EH (cell line): ENCODE data around the gene GPR21.

Source experiments
- DNase-seq: peaks from one replicate; pipeline ENCODE4 v3.0.0-alpha.2; 2015; ENCODE audit warnings: low read depth

The GPR21 gene

DNA sequence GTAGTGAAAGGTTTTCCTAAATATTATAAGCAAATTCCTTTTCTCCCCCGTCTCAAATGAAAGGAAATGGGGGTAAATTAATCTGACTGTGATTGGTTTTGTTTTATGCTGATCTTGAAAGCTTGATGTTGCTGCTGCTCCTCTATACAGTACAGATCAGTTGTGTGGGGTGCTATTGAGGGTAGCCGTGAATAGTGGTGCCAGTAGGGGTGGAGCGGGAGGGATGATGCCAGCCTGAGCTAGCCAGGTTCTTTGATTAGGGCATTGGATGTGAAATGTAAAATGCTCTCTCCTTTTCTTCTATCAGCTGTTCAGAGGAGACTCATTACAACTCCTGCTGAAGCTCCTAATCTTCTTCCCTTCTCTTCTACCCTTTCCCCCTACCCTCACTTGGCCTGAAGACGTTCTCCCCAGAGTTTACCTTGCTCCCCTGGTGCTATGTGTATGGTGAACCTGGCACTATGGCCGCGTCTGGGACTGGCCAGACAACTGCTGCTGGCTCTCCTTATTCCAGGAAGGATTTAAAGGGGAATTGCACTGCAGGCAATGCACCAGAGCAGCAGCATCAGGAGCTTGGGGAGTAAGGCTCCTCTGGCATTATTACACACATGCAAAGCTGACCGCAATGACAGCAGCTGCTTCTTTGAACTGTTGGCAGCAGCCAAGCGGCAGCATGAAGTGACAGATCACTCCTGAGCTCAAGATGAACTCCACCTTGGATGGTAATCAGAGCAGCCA is 566 bp downstream of the GPR21 start:
- no peak for DNase-seq

- no peak for DNase-seq
Measured at GRCh38 chr9:123034881-123035510, 1.5 kb downstream of the GPR21 start.

DNA sequence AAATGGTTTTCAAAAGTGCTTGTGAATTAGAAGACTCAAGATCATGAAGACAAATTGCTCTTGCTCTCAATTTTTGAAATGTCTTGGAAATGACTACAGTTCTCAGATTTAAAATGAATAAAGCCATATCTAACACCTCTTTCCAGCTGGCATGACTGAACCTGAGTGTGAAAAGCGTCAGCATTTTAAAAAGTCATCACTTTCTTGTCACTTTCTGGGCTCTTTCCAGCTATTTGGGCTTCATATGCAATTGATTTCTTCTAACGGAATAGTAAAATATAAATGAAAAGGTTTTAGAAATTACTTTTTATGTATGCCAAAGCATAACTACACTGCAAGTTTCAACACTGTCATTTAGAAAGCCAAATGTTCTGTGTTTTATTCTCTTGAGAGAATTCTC is 2.3 kb downstream of the GPR21 start:
- DNase-seq, result no peak

DNA sequence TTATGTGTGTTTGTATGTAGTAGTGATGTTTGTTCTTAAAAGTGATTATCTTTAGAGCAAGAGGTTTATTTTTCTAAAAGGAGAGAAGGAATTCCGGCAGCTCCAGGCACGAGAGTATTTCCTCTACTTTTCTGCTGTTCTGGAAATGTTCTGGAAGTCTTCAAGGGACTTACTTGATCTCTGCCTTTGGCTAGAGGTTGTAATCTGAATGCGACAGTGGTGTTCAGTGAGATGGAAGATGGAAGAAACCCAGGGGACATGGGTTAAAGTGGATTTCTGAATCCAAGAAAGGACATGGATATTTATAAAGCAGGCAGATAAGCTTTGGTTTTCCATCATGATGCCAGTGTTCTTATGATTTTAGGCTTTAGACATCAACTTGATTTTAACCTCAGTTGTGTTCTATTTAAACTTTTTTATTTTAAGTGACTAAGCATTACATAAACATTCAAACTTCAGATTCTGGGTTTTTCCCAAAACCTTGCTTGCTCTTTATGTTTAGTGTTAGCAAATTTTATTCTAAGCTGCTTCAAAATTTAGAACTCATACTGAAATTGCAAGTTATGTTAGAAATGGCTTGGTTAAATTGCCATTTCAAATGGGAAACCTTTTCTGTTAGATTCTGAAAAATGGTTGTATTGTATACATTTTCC is 3.6 kb downstream of the GPR21 start:
- DNase-seq, result peak; percentile 35

DNA sequence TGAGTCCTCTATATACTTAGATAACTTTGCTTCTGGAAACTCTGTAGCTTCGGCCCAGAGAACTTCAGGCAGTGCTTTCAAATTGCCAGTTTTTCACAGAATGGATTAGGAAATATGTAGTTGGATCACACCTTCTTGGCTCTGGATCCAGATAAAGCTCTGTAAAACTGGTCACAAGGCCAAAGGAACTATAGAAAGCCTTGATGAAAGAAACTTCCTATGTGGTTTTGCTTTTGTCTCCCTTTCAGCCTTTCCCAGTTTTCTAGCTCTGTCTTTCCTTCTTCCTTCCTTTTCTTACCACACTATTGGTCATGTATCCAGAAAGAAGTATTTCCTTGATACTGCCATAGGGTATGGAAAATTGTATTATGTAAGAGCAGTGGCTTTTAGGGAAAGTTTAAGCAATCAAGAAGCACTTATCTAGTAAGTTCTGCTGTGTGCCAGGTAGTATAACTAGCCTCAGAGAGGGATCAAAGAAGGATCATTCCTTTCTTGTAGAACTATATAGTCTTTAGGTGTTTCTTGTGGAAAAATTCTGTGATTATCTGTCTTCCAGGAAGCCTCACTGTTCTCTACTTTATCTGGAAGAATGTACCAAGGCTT is 6.3 kb downstream of the GPR21 start:
- no peak for DNase-seq

DNA sequence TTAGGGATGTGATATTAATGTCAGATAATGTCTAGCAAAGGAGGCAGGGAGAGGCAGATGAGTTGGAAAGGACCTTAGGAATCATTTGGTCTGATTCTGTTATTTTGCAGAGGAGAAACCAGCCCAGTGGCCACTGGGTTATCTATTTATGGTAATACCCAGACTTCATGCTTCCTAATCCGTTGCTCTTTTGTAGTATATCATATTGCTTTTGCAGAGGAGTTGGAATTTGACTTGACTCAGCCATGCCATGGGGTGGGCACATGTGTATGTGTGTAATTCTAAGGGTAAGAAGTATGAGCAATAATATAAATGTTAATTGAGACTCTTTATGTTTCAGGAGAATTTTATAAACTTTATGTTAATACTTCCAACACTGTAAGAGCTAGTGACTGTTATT is 7.3 kb downstream of the GPR21 start:
- no peak for DNase-seq

DNA sequence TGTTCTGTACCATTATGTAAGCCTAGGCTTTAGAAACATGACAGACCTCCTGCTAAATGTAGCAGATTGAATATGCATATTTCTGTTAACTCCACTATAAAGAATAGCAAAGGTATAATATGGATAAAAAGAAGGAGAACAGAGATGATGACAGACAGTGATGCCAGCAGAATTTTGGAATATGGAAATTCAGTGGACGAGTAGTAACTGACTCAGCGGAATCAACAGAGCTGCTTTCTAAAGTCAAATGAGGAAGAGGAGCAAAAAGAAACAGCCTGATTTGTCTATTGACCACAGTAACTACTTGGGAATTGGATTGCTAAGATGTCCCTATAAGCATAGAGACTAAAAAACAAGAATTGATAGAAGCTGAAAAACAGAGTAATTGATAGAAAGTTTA is 8.0 kb downstream of the GPR21 start:
- no peak for DNase-seq

- no peak for DNase-seq
Measured at GRCh38 chr9:123043081-123043939, 9.8 kb downstream of the GPR21 start.

DNA sequence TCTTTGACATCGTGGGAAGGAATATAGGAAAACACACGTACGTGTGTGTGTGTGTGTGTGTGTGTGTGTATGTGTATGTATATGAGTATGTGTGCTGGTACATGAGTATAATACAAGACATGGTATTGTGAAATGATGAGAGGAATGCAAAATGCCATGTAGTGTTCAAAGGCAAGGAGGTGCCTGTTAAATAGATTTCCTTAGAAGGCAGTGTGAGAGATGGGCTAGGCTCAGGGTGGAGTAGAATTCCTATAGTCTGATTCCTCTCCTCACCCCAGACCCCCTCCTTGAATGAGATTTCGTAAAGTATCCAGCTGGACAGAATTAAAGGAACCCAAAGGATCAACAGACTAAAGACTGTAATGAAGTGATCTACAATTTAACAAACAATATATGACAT is 11.1 kb downstream of the GPR21 start:
- DNase-seq, result peak; percentile 94

DNA sequence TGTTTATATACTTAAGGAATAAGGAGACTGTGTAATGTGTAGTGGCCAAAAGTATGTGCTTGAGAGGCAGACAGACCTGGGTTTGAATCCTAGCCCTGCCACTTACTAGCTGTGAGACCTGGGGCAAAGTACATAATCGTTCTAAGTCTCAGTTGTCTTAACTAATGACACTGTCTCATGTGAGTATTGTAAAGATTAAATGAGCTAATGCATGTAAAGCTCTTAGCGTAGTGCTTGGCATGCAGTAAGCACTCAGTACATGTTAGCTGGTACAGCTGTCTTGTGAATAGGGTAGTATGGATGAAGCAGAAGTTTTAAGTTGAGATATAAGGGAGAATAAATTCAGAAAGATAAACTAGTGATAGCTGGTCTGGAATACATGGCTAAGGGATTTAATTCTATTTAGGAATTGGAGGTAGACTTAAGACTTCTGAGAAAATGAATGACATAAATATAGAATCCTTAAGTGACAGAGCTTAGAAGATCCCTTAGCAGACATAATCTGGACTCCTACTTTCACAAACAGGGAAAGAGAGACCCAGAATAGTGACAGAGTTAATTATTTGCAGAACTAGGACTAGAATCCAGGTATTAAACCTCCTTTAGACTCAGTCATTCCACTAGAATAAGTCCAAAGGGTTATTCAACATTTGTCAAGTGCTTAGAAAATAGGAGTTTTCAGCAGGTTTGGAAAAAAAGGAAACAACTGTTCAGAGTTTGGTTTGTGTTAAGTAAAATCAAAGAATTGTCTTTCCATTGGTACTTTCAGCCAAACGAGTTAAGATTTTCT is 13.1 kb downstream of the GPR21 start:
- no peak for DNase-seq

DNA sequence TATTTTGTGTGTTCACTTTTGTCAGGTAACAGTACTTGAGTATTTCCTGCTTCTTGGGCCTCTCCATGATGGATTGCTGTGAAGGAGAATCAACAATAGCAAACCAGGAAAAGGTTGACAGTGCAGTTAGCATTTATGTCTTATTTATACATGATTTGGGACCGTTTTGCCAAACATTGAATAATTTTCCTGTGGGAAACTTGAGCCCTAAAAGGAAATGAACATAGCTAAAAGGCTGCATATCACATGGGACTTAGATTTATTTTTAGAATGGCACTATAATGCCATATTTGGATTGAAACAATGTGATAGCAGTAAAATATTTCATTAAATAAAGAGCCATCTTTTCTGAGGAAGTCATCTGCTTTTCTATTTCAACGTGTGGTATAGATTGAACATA is 15.3 kb downstream of the GPR21 start:
- DNase-seq, result peak; percentile 89

DNA sequence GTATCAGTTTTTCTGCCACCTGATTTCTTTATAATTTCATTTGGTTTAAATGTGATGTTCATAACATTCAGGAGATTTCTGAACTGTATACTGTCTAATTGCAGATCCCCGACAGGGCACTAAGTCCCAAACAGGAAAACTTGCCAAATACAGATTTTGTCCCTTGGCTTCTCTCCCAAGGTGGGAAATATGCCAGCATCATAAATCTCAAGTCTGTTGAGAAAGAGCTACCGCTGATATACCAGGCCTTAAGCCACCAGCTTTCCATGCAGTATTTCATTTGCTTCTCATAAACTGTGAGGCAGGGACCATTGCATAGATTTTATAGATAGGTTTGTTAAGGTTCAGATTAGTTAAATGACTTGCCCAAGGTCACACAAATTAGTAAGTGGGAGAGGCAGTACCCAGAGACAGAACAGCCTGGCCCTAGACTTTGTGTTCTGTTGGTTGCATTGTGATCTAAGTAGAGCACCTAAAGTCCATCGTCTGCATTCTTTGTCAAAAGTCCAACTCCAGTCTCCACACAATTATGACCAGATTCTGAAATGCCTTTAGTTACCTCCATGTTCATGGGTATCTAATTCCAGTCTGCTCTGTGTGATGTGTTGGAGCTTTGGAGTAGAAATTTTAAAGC is 16.2 kb downstream of the GPR21 start:
- peak; percentile 83 for DNase-seq

GRCh38 chr9:123053046-123053445 is 19.6 kb downstream of the GPR21 start:
- DNase-seq, result no peak

DNA sequence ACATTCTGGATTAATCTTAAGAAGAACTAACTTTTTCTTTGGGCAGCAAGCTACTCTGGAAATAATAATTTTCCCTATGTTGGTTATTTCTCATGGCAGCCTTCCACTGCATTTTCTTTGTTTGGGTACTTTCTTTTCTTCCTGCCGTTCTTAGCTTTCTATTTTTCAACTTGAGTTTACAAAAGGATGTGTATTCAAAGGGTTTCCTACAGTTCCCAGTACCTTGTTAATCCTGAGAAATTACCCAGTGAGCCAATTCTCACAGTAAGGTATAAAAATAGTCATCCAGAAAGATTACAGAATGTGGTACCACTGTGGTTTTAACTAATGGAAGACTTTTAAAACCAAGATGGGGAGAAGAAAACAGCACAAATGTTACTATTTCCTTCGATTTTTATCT is 20.2 kb downstream of the GPR21 start:
- DNase-seq, result no peak

- peak; percentile 70 for DNase-seq
Measured at GRCh38 chr9:123058834-123059233, 25.4 kb downstream of the GPR21 start.

GRCh38 chr9:123059472-123060220 is 26.2 kb downstream of the GPR21 start:
- DNase-seq, result no peak

- DNase-seq, result no peak
Measured at GRCh38 chr9:123061216-123061615, 27.7 kb downstream of the GPR21 start.

DNA sequence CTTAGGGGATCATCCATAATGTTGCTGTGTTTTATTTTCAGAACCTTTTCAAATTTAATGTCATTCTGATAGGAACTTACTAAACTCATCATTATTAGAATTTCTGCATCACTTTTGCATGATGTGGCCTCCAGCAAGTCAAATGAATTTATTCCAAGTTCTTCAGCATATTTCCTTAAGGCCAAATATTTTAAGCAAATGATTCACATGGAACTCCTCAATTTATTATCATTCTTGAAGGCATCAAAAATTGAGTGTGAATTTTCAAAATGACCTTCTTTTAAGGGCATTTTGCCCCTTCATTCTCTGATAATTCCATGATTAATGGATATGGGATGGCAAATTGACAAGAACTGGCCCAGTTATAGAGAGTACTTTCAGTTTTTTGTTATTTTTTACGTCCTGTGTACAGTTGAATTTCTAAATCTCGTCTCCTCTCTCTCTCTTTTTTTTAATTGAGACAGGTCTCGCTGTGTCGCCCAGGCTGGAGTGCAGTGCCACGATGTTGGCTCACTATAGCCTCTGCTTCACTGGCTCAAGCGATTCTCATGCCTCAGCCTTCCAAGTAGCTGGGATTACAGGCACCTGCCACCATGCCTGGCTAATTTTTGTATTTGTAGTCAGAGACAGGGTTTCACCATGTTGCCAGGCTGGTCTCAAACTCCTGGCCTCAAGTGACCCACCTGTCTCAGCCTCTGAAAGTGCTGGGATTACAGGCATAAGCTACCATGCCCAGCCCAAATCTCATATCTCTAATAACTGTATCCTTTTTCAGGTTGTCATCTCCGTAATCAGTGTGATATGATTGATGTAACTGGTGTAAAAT is 29.1 kb downstream of the GPR21 start:
- peak; percentile 76 for DNase-seq

- peak; percentile 89 for DNase-seq
Measured at GRCh38 chr9:123063177-123063598, 29.7 kb downstream of the GPR21 start.
